GM18526 (cell line): ENCODE data around the gene KLRK1.

Source experiments
- POLR2A ChIP-seq: IDR thresholded peaks from 3 replicates; pipeline ENCODE4 v1.6.1; 2011; ENCODE audit not compliant: insufficient read length; ENCODE audit errors: extremely low read depth

The KLRK1 gene

DNA sequence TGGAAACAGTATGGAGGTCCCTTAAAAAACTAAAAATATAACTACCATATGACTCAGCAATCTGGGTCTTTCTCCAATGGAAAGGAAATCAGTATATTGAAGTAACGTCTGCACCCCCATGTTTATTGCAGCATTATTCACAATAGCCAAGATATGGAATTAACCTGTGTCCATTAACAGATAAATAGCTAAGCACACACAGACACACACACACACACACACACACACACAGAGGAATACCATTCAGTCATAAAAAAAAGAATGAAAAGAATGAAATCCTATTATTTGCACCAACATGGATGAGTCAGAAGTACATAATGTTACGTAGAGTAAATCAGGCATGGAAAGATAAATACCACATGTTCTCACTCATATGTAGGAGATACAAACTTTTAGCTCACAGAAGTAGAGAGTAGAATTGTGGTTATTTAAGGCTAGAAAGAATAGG, 4.7 kb downstream of the KLRK1 start:
- TF ChIP-seq POLR2A = no peak

DNA sequence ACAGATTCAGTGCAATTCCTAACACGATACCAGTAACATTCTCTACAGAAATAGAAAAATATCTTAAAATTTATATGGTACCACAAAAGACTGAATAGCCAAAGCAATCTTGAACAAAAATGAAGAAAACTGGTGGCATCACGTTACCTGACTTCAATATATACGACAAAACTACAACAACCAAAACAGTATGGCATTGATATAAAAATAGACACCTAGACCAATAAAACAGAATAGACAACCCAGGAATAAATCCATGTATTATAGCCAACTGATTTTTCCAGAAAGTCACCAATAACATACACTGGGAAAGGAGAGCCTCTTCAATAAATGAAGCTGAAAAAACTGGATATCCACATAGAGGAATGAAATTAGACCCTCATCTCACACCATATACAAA, 5.7 kb downstream of the KLRK1 start:
- TF ChIP-seq POLR2A = no peak

DNA sequence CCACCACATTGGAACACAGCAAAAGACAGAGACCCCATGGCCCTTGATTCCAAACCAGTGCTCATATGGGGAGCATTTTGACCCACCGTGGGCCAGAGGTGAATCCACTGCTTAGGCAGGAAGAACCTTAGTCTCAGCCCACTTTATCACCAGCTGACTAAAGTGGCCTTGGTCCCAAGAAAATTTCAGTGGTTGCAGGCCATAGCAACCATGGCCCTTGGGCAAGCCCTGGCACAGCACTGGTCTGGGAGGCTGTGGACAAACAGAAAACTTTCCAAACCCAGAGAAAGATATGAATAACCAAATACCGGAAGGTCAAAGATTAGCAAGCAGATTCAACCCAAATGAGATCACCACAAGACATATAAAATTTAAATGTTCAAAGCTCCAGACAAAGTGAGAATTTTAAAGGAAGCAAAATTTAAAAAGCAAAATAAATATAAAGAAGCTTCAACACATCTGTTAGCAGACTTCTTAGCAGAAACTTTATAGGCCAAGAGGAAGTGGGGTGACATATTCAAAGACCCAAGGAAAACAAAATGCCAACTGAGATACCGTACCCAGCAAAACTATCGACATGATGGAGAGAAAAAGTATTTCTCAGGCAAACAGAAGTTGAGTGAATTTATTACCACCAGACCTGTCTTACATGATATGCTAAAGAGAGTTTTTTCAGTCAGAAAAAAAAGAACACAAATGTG, 7.8 kb downstream of the KLRK1 start:
- no peak for TF ChIP-seq POLR2A

DNA sequence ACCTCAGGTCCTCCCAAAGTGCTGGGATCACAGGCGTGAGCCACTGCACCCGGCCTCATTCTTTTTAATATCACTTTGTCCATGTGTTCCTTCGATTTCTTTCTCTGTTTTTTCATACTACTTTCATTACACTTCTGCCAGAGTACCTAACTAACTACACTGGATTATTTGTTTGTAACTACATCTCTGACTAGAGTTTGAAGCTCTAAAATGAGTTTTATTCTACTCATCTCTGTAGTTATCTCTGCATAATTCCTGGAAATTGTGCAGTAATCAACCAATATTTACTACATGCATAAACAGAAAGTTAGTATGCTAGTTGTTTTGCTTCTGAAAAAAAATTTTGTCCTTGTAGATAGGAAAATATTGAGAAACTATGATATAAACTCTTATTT, 15.2 kb downstream of the KLRK1 start:
- no peak for TF ChIP-seq POLR2A

DNA sequence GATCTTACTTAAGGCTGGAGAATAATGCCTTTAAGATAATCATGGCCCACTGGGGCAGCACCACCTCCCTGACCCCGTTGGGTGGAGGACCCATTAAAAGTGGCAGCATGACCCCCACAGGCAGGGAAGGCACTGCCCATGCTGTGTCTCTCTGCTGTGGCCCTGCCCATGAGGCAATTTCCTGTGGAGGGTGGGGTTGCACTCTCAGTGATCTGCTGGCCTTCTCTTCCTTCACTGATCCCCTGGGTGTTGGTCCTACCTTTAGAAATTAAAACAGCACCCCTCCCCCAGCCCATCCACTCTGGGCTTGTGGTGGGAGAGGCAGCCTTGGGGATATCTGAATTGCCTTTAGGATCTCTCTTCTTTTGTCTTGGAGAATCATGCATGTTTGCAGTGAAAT, 17.3 kb downstream of the KLRK1 start:
- no peak for TF ChIP-seq POLR2A

DNA sequence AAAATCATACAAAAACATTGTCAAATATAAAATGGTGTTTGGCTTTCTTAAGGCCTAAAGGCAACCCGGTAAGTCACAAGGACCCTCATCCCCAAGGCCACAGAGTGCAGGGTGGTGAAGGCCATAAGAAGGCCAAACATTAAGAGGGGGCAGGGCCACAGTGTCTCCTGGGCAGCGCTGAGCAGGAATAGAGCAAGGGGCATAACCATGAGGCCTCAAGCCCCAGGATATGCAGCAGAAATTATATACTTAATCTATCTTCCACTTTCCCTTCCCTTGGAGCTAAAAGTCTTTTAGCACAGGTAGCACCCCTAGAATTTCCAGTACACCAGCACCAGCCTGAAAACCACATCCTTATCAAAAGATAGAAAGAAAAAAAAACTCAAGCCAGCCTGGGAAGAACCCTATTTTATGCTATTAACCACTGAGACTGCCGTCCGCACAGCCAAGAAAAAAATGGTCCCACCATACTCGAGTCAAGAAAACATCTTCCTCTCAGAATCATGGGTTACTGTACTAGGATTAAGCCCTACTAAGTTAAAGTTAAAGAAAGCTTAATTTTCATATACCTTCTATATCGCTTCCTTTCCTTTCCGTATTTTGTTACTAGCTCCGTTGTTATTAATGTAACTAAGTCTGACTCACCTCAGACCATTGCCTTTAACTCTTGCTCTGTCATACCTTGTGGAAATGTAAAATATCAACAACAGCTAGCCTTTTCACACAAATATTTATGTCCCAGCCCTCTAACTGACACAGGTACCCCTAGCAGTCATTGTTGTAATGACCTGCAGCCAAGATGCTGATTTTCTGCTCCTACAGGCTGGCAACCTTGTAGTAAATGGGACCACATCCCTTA, 20.1 kb downstream of the KLRK1 start:
- no peak for TF ChIP-seq POLR2A

DNA sequence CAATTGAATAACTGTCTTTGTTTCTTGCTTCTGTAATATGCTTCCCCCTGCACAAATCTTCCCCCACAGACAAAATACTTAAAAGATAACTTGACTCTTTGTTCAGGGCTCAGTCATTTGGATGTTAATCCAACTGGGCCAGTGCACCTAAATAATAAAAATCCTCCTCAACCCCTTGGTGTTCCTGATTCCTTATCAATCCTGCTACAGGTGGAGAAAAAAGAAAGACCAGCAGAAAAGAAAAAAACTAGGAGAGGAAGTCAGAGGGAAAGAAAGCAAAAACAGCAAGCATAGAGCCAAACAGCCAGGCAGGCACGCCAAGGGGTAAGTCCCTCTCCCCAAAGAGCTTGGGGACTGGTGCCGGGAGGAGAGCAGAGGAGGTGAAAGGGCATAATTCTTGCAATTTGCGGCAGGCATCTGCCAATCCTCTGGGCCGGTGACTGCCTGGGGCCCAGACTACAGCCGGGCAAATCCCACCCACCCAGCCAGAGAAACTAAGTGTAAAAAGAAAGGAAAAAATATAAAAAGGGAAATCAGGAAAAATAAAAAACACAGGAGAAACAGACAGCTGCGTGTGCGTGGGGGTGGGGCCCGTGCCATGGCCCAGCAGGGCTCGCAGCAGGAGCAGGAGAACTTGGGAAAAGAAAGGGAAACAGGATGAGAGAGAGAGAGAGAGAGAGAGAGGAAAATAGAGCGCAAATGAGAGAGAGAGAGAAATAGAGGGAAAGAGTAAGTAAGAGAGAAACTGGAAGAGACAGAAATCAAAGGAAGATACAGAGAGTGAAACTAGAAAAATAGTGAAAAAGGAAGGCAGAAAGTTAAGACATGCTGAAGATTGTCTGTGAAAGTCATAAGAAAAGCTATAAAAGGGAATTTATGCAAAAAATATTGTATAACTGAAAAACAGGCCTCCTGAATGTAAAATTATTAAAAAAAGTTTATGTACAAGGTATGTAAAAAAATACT, 21.4 kb downstream of the KLRK1 start:
- no peak for TF ChIP-seq POLR2A

DNA sequence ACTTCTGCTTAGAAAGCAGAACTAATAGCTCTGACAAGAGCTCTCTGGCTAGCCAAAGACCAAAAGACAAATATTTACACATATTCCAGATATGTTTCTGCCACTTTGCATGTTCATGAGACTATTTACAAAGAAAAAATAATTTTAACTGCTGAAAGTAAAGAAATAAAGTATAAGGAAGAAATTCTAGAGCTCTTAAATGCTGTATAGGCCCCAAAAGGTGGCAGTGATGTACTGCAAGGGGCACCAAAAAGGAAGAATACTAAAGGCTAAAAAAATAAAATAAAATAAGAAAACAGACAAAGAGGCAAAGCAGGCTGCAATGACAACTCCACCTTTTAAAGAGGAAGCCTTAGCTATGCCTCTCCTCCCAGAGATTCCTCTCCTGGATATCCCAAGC, 23.0 kb downstream of the KLRK1 start:
- no peak for TF ChIP-seq POLR2A

DNA sequence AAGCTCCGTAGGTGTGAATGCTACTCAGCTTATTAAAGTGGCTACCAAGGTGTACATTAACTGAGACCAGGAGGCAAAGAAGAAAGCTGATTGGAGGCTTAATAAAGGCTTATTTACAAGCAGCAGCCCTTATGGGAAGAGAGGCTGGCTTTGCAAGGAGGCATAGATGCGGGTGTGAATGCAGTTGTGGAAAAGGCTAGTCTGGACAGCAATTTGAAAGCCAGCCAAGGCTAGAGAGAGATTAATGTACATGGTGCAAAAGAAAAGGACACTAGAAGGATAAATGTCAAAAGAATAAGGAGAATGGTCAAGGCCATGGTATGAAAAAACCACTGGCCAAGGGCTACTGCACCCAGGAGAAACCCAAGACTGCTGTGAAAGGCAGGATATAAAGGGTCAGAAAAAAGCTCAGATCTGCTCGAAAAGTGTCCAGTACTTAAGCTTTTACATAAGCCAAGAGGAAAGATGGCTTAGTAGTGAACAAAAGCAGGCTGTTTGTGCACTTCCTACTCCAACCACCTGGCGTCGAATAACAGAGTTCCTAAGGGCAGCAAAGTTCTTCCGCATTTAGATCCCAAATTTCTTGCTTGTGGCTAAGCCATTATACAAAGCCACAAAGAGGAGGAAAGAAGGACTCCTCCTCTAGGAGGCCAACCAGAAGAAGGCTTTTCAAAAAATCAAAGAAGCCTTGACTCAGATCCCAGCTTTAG, 24.0 kb downstream of the KLRK1 start:
- TF ChIP-seq POLR2A = no peak

DNA sequence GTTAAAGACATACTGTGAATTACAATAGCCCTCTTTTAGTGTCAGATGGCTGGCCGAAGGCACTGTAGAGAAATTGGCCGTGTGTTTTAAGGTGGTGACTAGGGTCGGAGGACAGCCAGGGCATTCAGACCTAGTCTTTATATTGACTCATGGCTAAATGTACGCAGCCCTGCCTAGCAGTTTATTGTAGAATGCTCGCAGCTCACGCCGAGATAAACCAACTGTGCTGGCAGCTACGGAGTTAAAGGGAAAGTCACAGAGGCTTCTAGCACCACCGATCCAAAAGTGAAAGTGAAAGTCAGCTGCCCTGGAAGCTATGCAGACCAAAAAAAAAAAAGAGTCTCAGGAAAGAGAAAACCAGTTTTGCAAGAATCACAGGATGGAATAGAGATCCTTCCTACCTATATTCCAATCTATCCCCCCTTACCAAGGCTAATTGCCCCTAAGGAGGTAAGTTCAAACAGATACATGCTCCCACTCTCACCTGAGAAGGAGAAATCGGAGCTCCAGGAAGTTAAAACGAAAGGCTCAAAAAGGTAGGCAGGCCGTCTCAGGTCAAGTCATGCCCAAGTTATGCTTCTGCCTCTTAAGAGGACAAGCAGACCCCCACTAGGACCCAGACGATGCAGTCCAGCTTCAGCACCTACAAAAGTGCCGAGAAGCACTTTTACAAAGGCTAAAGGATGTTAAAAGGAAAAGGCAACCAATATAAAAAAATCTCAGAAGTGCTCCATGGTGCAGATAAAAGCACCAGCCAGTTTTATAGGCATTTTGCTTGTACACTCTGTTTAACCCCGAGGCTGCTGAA, 24.8 kb downstream of the KLRK1 start:
- no peak for TF ChIP-seq POLR2A

DNA sequence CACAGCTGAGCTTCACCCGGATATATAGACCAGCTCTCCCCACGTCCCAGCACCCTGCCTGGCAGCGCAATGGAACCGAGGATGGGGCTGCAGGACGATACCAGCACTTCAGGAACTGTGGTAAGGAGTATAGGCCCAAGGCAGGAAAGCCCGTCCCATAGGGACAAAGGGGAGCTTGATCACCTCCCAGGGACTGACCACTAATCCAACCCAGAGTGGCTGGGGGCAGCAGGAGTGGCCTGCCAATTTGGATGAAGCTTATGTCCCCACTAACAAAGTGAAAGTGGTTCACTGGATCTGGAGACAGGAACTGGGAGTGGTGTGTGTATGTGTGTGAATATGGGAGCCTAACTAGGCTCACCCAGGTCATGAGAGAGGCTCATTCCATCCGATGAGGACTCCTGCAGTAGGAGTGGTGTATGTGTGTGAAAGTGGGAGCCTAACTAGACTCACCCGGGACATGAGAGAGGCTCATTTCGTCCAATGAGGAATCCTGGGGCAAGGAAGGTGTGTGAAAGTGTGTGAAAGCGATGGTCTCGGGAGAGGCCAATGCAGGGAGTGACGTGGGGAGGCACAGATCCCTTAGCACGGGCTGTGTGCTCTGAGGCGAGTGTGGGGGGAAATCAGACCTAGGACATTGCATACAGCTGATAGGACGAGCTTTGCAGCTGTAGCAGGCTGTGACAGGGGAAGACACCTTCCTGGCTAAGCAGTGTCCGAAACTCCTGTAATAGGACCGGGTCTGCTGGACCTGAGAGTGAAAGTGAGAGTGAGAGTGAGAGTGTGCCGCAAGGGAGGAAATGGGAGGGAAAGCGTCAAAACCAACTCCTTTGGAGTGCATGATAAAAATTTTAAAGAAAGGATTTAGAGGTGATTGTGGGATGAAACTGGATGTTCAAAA, 25.7 kb downstream of the KLRK1 start:
- no peak for TF ChIP-seq POLR2A

DNA sequence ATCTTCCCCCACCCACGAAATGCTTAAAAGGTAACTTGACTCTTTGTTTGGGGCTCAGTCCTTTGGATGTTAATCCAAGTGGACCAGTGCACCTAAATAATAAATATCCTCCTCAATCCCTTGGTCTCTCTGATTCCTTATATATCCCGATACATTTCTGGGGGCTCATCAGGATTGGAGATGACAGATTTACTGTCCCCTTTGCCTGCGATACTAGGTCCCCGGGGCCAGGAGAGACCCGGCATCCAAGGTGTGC, 26.3 kb downstream of the KLRK1 start:
- TF ChIP-seq POLR2A = no peak
